Activated T-helper 2 cell treated with anti-CD3 and anti-CD28 coated beads, Interferon-gamma antibody, Interleukin-2, Interleukin-4, amounts not matched to agents 10 μg/mL and 5 μg/mL and 100 μg/mL, durations not matched to agents 14 hours and 24 hours and 36 hours (primary cell): Measurements from ENCODE around the gene UBC. TPM values are rescaled to one million over a fixed set of nuclear protein-coding genes. Genes with fewer than 3 reads are reported as not detected.
"Not testable (repeated sequence)": the region's sequence is repeated elsewhere in the genome, so short reads cannot be mapped to it uniquely, and the experiment has no call there.

ENCODE experiments used
- DNase-seq: peaks from one replicate; pipeline ENCODE4 v3.0.0; 2021; ENCODE audit warnings: low spot score
- H3K27ac Mint-ChIP-seq: one replicate; pipeline ENCODE4 v1.8.0; 2021; ENCODE audit warnings: mixed read lengths
- H3K27me3 Mint-ChIP-seq: one replicate; pipeline ENCODE4 v1.8.0; 2021; ENCODE audit warnings: low read depth, mixed read lengths
- H3K36me3 Mint-ChIP-seq: one replicate; pipeline ENCODE4 v1.8.0; 2021; ENCODE audit warnings: low read depth, mixed read lengths
- H3K4me1 Mint-ChIP-seq: one replicate; pipeline ENCODE4 v1.8.0; 2021; ENCODE audit warnings: low read depth, mixed read lengths
- H3K4me3 Mint-ChIP-seq: one replicate; pipeline ENCODE4 v1.8.0; 2021; ENCODE audit warnings: low read depth, mild to moderate bottlenecking, moderate library complexity, mixed read lengths
- H3K9me3 Mint-ChIP-seq: one replicate; pipeline ENCODE4 v1.8.0; 2021; ENCODE audit warnings: mixed read lengths
- intact Hi-C: fragments of 100-400 bp; cut with micrococcal nuclease; formaldehyde crosslinking; loops from one replicate; pipeline ENCODE4 v1.15.1; 2023
- total RNA-seq: library from RNA; stranded (reverse); gene quantifications from 2 replicates; pipeline ENCODE4 v1.2.3, GENCODE V29; 2022

UBC gene
- total RNA-seq, 1 donor from 2014 or later: 874 TPM

- H3K36me3 Mint-ChIP-seq: no peaks in the 10 kb centered on the region
- H3K4me3 Mint-ChIP-seq: no peak overlapping the region
- peak overlapping the region; percentile 3 for H3K27ac Mint-ChIP-seq
- H3K9me3 Mint-ChIP-seq: no peaks in the 10 kb centered on the region
- DNase-seq: no peak
- intact Hi-C loops: no loop called here
- H3K4me1 Mint-ChIP-seq: peaks cover 3% of the 10 kb centered on the region
- peaks cover 4% of the 10 kb centered on the region for H3K27me3 Mint-ChIP-seq
Measured at GRCh38 chr12:124883263-124884130, 31.0 kb downstream of the UBC start.

- DNase-seq: no peak
- H3K27ac Mint-ChIP-seq: no peak overlapping the region
- H3K9me3 Mint-ChIP-seq: no peaks in the 10 kb centered on the region
- no peaks in the 10 kb centered on the region for H3K36me3 Mint-ChIP-seq
- H3K4me1 Mint-ChIP-seq: peaks cover 3% of the 10 kb centered on the region
- intact Hi-C loops: no loop called here
- peaks cover 6% of the 10 kb centered on the region for H3K27me3 Mint-ChIP-seq
- H3K4me3 Mint-ChIP-seq: no peak overlapping the region
Measured at GRCh38 chr12:124881123-124881522, 33.3 kb downstream of the UBC start.

- H3K27me3 Mint-ChIP-seq, H3K27ac Mint-ChIP-seq, H3K9me3 Mint-ChIP-seq, intact Hi-C loops, DNase-seq, H3K36me3 Mint-ChIP-seq, H3K4me3 Mint-ChIP-seq, H3K4me1 Mint-ChIP-seq: not testable (repeated sequence)
Measured at GRCh38 chr12:124880335-124880734, 34.1 kb downstream of the UBC start.

- intact Hi-C loops: no loop called here
- H3K9me3 Mint-ChIP-seq: no peaks in the 10 kb centered on the region
- no peak for DNase-seq
- H3K27me3 Mint-ChIP-seq: peaks cover 7% of the 10 kb centered on the region
- H3K4me3 Mint-ChIP-seq: no peak overlapping the region
- H3K27ac Mint-ChIP-seq: no peak overlapping the region
- H3K36me3 Mint-ChIP-seq: no peaks in the 10 kb centered on the region
- peaks cover 3% of the 10 kb centered on the region for H3K4me1 Mint-ChIP-seq
Measured at GRCh38 chr12:124878795-124879516, 35.5 kb downstream of the UBC start.

GRCh38 chr12:124877423-124877822, 37.0 kb downstream of the UBC start:
- DNase-seq: no peak
- intact Hi-C loops: no loop called here
- Mint-ChIP-seq H3K4me1 (peaks cover 3% of the 10 kb centered on the region), H3K36me3 (no peaks in the 10 kb centered on the region), H3K4me3 (no peak overlapping the region), H3K27me3 (peaks cover 7% of the 10 kb centered on the region), H3K27ac (no peak overlapping the region), H3K9me3 (no peaks in the 10 kb centered on the region)

GRCh38 chr12:124876171-124876570, 38.3 kb downstream of the UBC start:
- Mint-ChIP-seq H3K4me3 (no peak overlapping the region), H3K4me1 (no peaks in the 10 kb centered on the region), H3K27me3 (peaks cover 5% of the 10 kb centered on the region), H3K9me3 (no peaks in the 10 kb centered on the region), H3K36me3 (no peaks in the 10 kb centered on the region), H3K27ac (no peak overlapping the region)
- intact Hi-C loops: no loop called here
- no peak for DNase-seq

- Mint-ChIP-seq H3K27me3 (peaks cover 5% of the 10 kb centered on the region), H3K27ac (no peak overlapping the region), H3K4me1 (no peaks in the 10 kb centered on the region), H3K36me3 (no peaks in the 10 kb centered on the region), H3K9me3 (no peaks in the 10 kb centered on the region), H3K4me3 (no peak overlapping the region)
- no peak for DNase-seq
- intact Hi-C loops: no loop called here
Measured at GRCh38 chr12:124875803-124876132, 38.7 kb downstream of the UBC start.

GRCh38 chr12:124874988-124875802, 39.3 kb downstream of the UBC start:
- intact Hi-C loops: no loop called here
- Mint-ChIP-seq H3K4me3 (no peak overlapping the region), H3K27ac (no peak overlapping the region), H3K27me3 (peaks cover 5% of the 10 kb centered on the region), H3K4me1 (no peaks in the 10 kb centered on the region), H3K36me3 (no peaks in the 10 kb centered on the region), H3K9me3 (no peaks in the 10 kb centered on the region)
- no peak for DNase-seq

GRCh38 chr12:124874188-124874587, 40.3 kb downstream of the UBC start:
- Mint-ChIP-seq H3K9me3 (no peaks in the 10 kb centered on the region), H3K4me1 (no peaks in the 10 kb centered on the region), H3K27ac (no peak overlapping the region), H3K4me3 (no peak overlapping the region), H3K36me3 (no peaks in the 10 kb centered on the region), H3K27me3 (peaks cover 7% of the 10 kb centered on the region)
- no peak for DNase-seq
- intact Hi-C loops: no loop called here

GRCh38 chr12:124872068-124872719, 42.3 kb downstream of the UBC start:
- H3K9me3 Mint-ChIP-seq: no peaks in the 10 kb centered on the region
- H3K4me1 Mint-ChIP-seq: no peaks in the 10 kb centered on the region
- DNase-seq: no peak
- H3K4me3 Mint-ChIP-seq: no peak overlapping the region
- H3K36me3 Mint-ChIP-seq: no peaks in the 10 kb centered on the region
- H3K27me3 Mint-ChIP-seq: peaks cover 8% of the 10 kb centered on the region
- intact Hi-C loops: no loop called here
- no peak overlapping the region for H3K27ac Mint-ChIP-seq

GRCh38 chr12:124871297-124871696, 43.2 kb downstream of the UBC start:
- H3K27me3 Mint-ChIP-seq: peaks cover 8% of the 10 kb centered on the region
- no peak for DNase-seq
- intact Hi-C loops: no loop called here
- H3K4me1 Mint-ChIP-seq: no peaks in the 10 kb centered on the region
- no peak overlapping the region for H3K4me3 Mint-ChIP-seq
- no peaks in the 10 kb centered on the region for H3K36me3 Mint-ChIP-seq
- no peak overlapping the region for H3K27ac Mint-ChIP-seq
- no peaks in the 10 kb centered on the region for H3K9me3 Mint-ChIP-seq

- no peak overlapping the region for H3K27ac Mint-ChIP-seq
- H3K36me3 Mint-ChIP-seq: no peaks in the 10 kb centered on the region
- DNase-seq: no peak
- H3K9me3 Mint-ChIP-seq: no peaks in the 10 kb centered on the region
- peaks cover 6% of the 10 kb centered on the region for H3K27me3 Mint-ChIP-seq
- H3K4me1 Mint-ChIP-seq: no peaks in the 10 kb centered on the region
- intact Hi-C loops: no loop called here
- H3K4me3 Mint-ChIP-seq: no peak overlapping the region
Measured at GRCh38 chr12:124870515-124870914, 43.9 kb downstream of the UBC start.
